Measurements from ENCODE around the gene AVL9.

The AVL9 gene

GRCh38 chr7:32474008-32474407, 21.3 kb upstream of the AVL9 start:
- Histone ChIP-seq H2AFZ (ENCODE audit: low read depth, low read length) (no peak overlapping the region), H4K91ac (ENCODE audit: low read length) (no peak overlapping the region), H3K18ac (ENCODE audit: low read depth in 1 of 2, low read length in 2 of 2) (no peak overlapping the region), H3K4me1 (ENCODE audit: control insufficient read depth, insufficient read depth, low read depth, low read length) (no peaks in the 10 kb centered on the region), H3K9me3 (ENCODE audit: control insufficient read depth, low read length) (no peaks in the 10 kb centered on the region), H3K4me2 (ENCODE audit: low read length, poor library complexity, severe bottlenecking) (no peak overlapping the region), H3K79me1 (replicated peaks; ENCODE audit: low read length, poor library complexity, severe bottlenecking) (no peaks in the 10 kb centered on the region), H4K8ac (ENCODE audit: low read length) (no peak overlapping the region), H3K9ac (ENCODE audit: low read length) (no peak overlapping the region), H3K14ac (ENCODE audit: low read length in 2 of 2) (no peak overlapping the region), H2BK5ac (ENCODE audit: low read depth, low read length, poor library complexity, severe bottlenecking) (no peak overlapping the region), H2BK12ac (ENCODE audit: low read length in 2 of 2) (no peak overlapping the region), H3K27ac (ENCODE audit: low read length, poor library complexity, severe bottlenecking) (peak overlapping the region; percentile 38), H2BK120ac (ENCODE audit: low read depth, low read length) (no peak overlapping the region), H3K4ac (ENCODE audit: low read depth in 1 of 2, low read length in 2 of 2) (no peak overlapping the region), H2AK5ac (ENCODE audit: low read length, severe bottlenecking) (no peak overlapping the region), H3K23ac (ENCODE audit: low read length in 2 of 2) (no peak overlapping the region), H3K4me3 (ENCODE audit: insufficient read depth in 1 of 2, low read depth in 1 of 2, low read length in 2 of 2) (no peak overlapping the region), H3K27me3 (ENCODE audit: control insufficient read depth in 1 of 2, insufficient read depth in 1 of 2, low read length in 2 of 2) (peaks cover 0 to 6% of the 10 kb centered on the region in 2 experiments), H2BK15ac (ENCODE audit: low read depth, poor library complexity, severe bottlenecking) (no peak overlapping the region), H3K36me3 (ENCODE audit: control insufficient read depth in 1 of 2, insufficient read depth in 2 of 2, low read depth in 1 of 2, low read length in 2 of 2) (no peaks in the 10 kb centered on the region)
- no peak for DNase-seq
- no CpG with 5 or more reads among the region's 1 CpG for WGBS

- Histone ChIP-seq H3K14ac (ENCODE audit: low read length in 2 of 2) (no peak overlapping the region), H3K9me3 (ENCODE audit: control insufficient read depth, low read length) (no peaks in the 10 kb centered on the region), H3K79me1 (replicated peaks; ENCODE audit: low read length, poor library complexity, severe bottlenecking) (no peaks in the 10 kb centered on the region), H2BK5ac (ENCODE audit: low read depth, low read length, poor library complexity, severe bottlenecking) (no peak overlapping the region), H4K91ac (ENCODE audit: low read length) (no peak overlapping the region), H2AFZ (ENCODE audit: low read depth, low read length) (no peak overlapping the region), H3K9ac (ENCODE audit: low read length) (no peak overlapping the region), H3K23ac (ENCODE audit: low read length in 2 of 2) (no peak overlapping the region), H2BK120ac (ENCODE audit: low read depth, low read length) (no peak overlapping the region), H2AK5ac (ENCODE audit: low read length, severe bottlenecking) (no peak overlapping the region), H3K4me2 (ENCODE audit: low read length, poor library complexity, severe bottlenecking) (no peak overlapping the region), H3K36me3 (ENCODE audit: control insufficient read depth in 1 of 2, insufficient read depth in 2 of 2, low read depth in 1 of 2, low read length in 2 of 2) (no peaks in the 10 kb centered on the region), H4K8ac (ENCODE audit: low read length) (no peak overlapping the region), H3K4me1 (ENCODE audit: control insufficient read depth, insufficient read depth, low read depth, low read length) (no peaks in the 10 kb centered on the region), H2BK15ac (ENCODE audit: low read depth, poor library complexity, severe bottlenecking) (no peak overlapping the region), H3K27me3 (ENCODE audit: control insufficient read depth in 1 of 2, insufficient read depth in 1 of 2, low read length in 2 of 2) (peaks cover 0 to 6% of the 10 kb centered on the region in 2 experiments), H2BK12ac (ENCODE audit: low read length in 2 of 2) (no peak overlapping the region), H3K27ac (ENCODE audit: low read length, poor library complexity, severe bottlenecking) (no peak overlapping the region), H3K18ac (ENCODE audit: low read depth in 1 of 2, low read length in 2 of 2) (no peak overlapping the region), H3K4me3 (ENCODE audit: insufficient read depth in 1 of 2, low read depth in 1 of 2, low read length in 2 of 2) (no peak overlapping the region), H3K4ac (ENCODE audit: low read depth in 1 of 2, low read length in 2 of 2) (no peak overlapping the region)
- WGBS = 88% methylated on average over 2 of the region's 3 CpGs
- DNase-seq = no peak
Observed at GRCh38 chr7:32476816-32477648, 18.3 kb upstream of the AVL9 start.

DNA sequence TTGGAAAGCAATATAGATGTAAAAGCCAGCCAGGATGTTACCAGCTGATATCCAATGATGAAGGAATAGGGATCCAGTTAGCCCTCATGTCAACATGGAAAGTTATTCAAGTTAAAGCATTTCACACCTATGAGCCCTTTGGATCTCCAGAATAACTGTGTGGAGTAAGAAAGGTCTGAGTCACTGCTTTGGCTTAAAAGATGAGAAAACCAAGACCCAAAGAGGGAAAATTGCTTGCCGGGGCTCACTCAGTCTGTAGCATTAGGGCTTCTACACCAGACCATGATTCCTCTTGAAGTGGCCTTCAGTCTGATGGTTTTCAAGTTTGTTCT, 17.7 kb upstream of the AVL9 start:
- Histone ChIP-seq H2BK5ac (ENCODE audit: low read depth, low read length, poor library complexity, severe bottlenecking) (no peak overlapping the region), H3K36me3 (ENCODE audit: control insufficient read depth in 1 of 2, insufficient read depth in 2 of 2, low read depth in 1 of 2, low read length in 2 of 2) (no peaks in the 10 kb centered on the region), H3K27ac (ENCODE audit: low read length, poor library complexity, severe bottlenecking) (no peak overlapping the region), H3K4me2 (ENCODE audit: low read length, poor library complexity, severe bottlenecking) (no peak overlapping the region), H4K8ac (ENCODE audit: low read length) (no peak overlapping the region), H3K18ac (ENCODE audit: low read depth in 1 of 2, low read length in 2 of 2) (no peak overlapping the region), H3K23ac (ENCODE audit: low read length in 2 of 2) (no peak overlapping the region), H3K9me3 (ENCODE audit: control insufficient read depth, low read length) (no peaks in the 10 kb centered on the region), H3K4me3 (ENCODE audit: insufficient read depth in 1 of 2, low read depth in 1 of 2, low read length in 2 of 2) (no peak overlapping the region), H3K9ac (ENCODE audit: low read length) (no peak overlapping the region), H3K14ac (ENCODE audit: low read length in 2 of 2) (no peak overlapping the region), H4K91ac (ENCODE audit: low read length) (no peak overlapping the region), H2AFZ (ENCODE audit: low read depth, low read length) (no peak overlapping the region), H2AK5ac (ENCODE audit: low read length, severe bottlenecking) (no peak overlapping the region), H2BK120ac (ENCODE audit: low read depth, low read length) (no peak overlapping the region), H2BK12ac (ENCODE audit: low read length in 2 of 2) (no peak overlapping the region), H3K4ac (ENCODE audit: low read depth in 1 of 2, low read length in 2 of 2) (no peak overlapping the region), H3K4me1 (ENCODE audit: control insufficient read depth, insufficient read depth, low read depth, low read length) (no peaks in the 10 kb centered on the region), H3K79me1 (replicated peaks; ENCODE audit: low read length, poor library complexity, severe bottlenecking) (no peaks in the 10 kb centered on the region), H3K27me3 (ENCODE audit: control insufficient read depth in 1 of 2, insufficient read depth in 1 of 2, low read length in 2 of 2) (peaks cover 0 to 6% of the 10 kb centered on the region in 2 experiments), H2BK15ac (ENCODE audit: low read depth, poor library complexity, severe bottlenecking) (no peak overlapping the region)
- 78% methylated on average over 1 of the region's 1 CpG for WGBS
- DNase-seq = no peak

- H2BK12ac ChIP-seq (ENCODE audit: low read length in 2 of 2) = no peak overlapping the region
- peak; percentile 51 for DNase-seq
- WGBS = 8% methylated on average over 1 of the region's 2 CpGs
- no peak overlapping the region for H4K91ac ChIP-seq (ENCODE audit: low read length)
- H3K18ac ChIP-seq (ENCODE audit: low read depth in 1 of 2, low read length in 2 of 2) = no peak overlapping the region
- H2AFZ ChIP-seq (ENCODE audit: low read depth, low read length) = no peak overlapping the region
- no peak overlapping the region for H3K4ac ChIP-seq (ENCODE audit: low read depth in 1 of 2, low read length in 2 of 2)
- H3K23ac ChIP-seq (ENCODE audit: low read length in 2 of 2) = no peak overlapping the region
- H3K36me3 ChIP-seq (ENCODE audit: control insufficient read depth in 1 of 2, insufficient read depth in 2 of 2, low read depth in 1 of 2, low read length in 2 of 2) = no peaks in the 10 kb centered on the region
- H2BK120ac ChIP-seq (ENCODE audit: low read depth, low read length) = no peak overlapping the region
- no peak overlapping the region for H3K4me3 ChIP-seq (ENCODE audit: insufficient read depth in 1 of 2, low read depth in 1 of 2, low read length in 2 of 2)
- H2BK15ac ChIP-seq (ENCODE audit: low read depth, poor library complexity, severe bottlenecking) = no peak overlapping the region
- H3K9ac ChIP-seq (ENCODE audit: low read length) = no peak overlapping the region
- peaks cover 0 to 6% of the 10 kb centered on the region in 2 experiments for H3K27me3 ChIP-seq (ENCODE audit: control insufficient read depth in 1 of 2, insufficient read depth in 1 of 2, low read length in 2 of 2)
- no peak overlapping the region for H3K14ac ChIP-seq (ENCODE audit: low read length in 2 of 2)
- no peak overlapping the region for H2BK5ac ChIP-seq (ENCODE audit: low read depth, low read length, poor library complexity, severe bottlenecking)
- H4K8ac ChIP-seq (ENCODE audit: low read length) = no peak overlapping the region
- H3K4me2 ChIP-seq (ENCODE audit: low read length, poor library complexity, severe bottlenecking) = no peak overlapping the region
- no peaks in the 10 kb centered on the region for H3K79me1 ChIP-seq (replicated peaks; ENCODE audit: low read length, poor library complexity, severe bottlenecking)
- H3K9me3 ChIP-seq (ENCODE audit: control insufficient read depth, low read length) = no peaks in the 10 kb centered on the region
- H3K27ac ChIP-seq (ENCODE audit: low read length, poor library complexity, severe bottlenecking) = no peak overlapping the region
- H2AK5ac ChIP-seq (ENCODE audit: low read length, severe bottlenecking) = no peak overlapping the region
- no peaks in the 10 kb centered on the region for H3K4me1 ChIP-seq (ENCODE audit: control insufficient read depth, insufficient read depth, low read depth, low read length)
Observed at GRCh38 chr7:32479574-32480200, 15.6 kb upstream of the AVL9 start.

Measured in mesenchymal stem cell (in vitro differentiated cells and primary cell).